ENCODE data around the gene RBBP7.

RBBP7 gene

GRCh38 chrX:16822723-16823122 is 47.4 kb downstream of the RBBP7 start:
- DNase-seq: no peak

GRCh38 chrX:16819634-16820033 is 50.5 kb downstream of the RBBP7 start:
- no peak for DNase-seq

- DNase-seq: no peak
Observed at GRCh38 chrX:16814597-16814996, 55.6 kb downstream of the RBBP7 start.

GRCh38 chrX:16807976-16808542 is 62.1 kb downstream of the RBBP7 start:
- DNase-seq: no peak

GRCh38 chrX:16807548-16807947 is 62.6 kb downstream of the RBBP7 start:
- no peak for DNase-seq

- no peak for DNase-seq
Observed at GRCh38 chrX:16804923-16805464, 65.2 kb downstream of the RBBP7 start.

GRCh38 chrX:16797841-16798240 is 72.3 kb downstream of the RBBP7 start:
- DNase-seq: no peak

- no peak for DNase-seq
Observed at GRCh38 chrX:16797358-16797757, 72.8 kb downstream of the RBBP7 start.

GRCh38 chrX:16796298-16796697 is 73.9 kb downstream of the RBBP7 start:
- DNase-seq: no peak

All from NCI-H1436 (cell line).